ENCODE measurements around the gene TPRN. TPM values are rescaled to one million over a fixed set of nuclear protein-coding genes. Genes with fewer than 3 reads are reported as not detected.

TPRN gene
- total RNA-seq, 4 donors from 2014 or later: 76.2 to 228 (median 117) TPM

DNA sequence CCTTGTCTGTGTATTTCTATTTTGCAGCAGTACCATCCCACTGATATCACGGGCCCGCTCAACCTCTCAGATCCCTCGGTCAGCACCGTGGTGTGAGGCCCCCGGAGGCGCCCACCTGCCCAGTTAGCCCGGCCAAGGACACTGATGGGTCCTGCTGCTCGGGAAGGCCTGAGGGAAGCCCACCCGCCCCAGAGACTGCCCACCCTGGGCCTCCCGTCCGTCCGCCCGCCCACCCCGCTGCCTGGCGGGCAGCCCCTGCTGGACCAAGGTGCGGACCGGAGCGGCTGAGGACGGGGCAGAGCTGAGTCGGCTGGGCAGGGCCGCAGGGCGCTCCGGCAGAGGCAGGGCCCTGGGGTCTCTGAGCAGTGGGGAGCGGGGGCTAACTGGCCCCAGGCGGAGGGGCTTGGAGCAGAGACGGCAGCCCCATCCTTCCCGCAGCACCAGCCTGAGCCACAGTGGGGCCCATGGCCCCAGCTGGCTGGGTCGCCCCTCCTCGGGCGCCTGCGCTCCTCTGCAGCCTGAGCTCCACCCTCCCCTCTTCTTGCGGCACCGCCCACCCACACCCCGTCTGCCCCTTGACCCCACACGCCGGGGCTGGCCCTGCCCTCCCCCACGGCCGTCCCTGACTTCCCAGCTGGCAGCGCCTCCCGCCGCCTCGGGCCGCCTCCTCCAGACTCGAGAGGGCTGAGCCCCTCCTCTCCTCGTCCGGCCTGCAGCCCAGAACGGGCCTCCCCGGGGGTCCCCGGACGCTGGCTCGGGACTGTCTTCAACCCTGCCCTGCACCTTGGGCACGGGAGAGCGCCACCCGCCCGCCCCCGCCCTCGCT lies 32.6 kb downstream of the TPRN start:
- peak overlapping the region in 3 of 4 donors; percentile 30 to 48 (median 46) for H3K4me3 ChIP-seq
- H3K27me3 ChIP-seq: peaks cover 100% of the 10 kb centered on the region
- H3K9me3 ChIP-seq: no peaks in the 10 kb centered on the region
- H3K4me1 ChIP-seq: peaks cover 14 to 41% (median 38%) of the 10 kb centered on the region in 4 donors
- H3K27ac ChIP-seq: peak overlapping the region; percentile 4 to 72 (median 48)
- intact Hi-C loops (cut with DNase I; ENCODE audit: low total_unique reads): no loop called here
- H3K36me3 ChIP-seq: no peaks in the 10 kb centered on the region
- TF ChIP-seq POLR2A (IDR thresholded peaks at IDR 0.05) (peak; percentile 22), POLR2AphosphoS5 (IDR thresholded peaks at IDR 0.05) (no peak), EP300 (IDR thresholded peaks at IDR 0.05; ENCODE audit: low read depth) (no peak)
- DNase-seq: peak; percentile 72
- 6% methylated on average over 26 of the region's 57 CpGs; no CpG with 5 or more reads in 1 of the 2 donors for WGBS, 2 donors (ENCODE audit: low coverage in 1 of 2)
- in situ Hi-C loops (cut with MboI; ENCODE audit: low pct_ligation_motif_present in 1 of 4, low pct_unique_long_range_greater_than_20kb in 1 of 4, low sequenced_read_pairs in 3 of 4): no loop called here

DNA sequence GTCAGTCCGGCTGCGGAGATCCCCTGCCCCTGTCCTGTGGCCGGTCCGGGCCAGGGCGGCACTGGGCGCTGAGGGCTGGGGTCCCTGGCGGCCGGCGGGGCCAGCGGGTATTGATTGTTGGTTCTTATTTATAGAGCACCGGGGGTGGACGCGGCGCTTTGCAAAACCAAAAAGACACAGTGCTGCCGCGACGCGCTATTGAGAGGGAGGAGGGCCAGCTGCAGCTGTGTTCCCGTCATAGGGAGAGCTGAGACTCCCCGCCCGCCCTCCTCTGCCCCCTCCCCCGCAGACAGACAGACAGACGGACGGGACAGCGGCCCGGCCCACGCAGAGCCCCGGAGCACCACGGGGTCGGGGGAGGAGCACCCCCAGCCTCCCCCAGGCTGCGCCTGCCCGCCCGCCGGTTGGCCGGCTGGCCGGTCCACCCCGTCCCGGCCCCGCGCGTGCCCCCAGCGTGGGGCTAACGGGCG lies 33.2 kb downstream of the TPRN start:
- 21% methylated on average over 42 of the region's 44 CpGs; no CpG with 5 or more reads in 1 of the 2 donors for WGBS, 2 donors (ENCODE audit: low coverage in 1 of 2)

DNA sequence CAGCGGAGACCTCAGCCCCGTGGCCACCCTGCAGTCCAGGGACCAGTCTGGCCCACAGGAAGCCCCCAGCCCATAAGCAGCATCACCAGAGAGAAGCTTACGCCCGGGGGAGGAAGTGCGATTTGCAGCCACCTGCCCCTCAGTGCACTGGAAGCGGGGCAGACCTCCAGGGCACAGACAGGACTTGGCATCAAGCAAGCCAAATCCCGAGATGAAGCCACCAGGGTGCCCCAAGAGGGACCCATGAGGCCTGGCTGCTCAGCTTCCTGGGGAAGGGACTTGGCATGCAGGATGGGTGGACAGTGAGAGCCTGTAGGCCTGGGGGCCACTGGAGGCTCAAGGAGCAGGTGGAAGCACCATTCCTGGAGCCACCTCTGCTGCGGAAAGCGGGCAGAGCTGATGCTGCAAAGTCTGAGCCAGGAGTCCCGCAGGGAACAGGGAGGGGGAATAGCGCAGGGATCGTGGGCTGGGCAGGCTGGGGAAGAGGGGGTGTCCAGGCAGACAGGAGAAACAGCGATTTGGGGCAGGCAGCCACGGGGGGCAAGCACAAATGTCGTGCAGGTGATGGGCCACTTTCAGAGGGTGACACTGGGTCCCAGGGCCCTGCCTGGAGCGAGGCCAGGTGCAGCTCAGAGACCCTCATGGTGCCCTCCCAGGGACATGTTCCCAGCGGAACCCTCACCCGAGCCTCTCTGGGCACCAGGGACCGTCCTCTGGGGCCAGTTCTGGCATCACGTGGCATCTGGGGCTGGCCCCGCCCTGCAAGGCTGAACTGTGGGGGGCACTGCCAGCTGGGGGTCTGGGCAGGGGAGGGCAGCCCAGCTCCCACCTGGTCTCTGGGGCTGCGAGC lies 33.9 kb downstream of the TPRN start:
- Histone ChIP-seq H3K36me3 (no peaks in the 10 kb centered on the region), H3K4me3 (no peak overlapping the region), H3K27me3 (peaks cover 100% of the 10 kb centered on the region), H3K9me3 (no peaks in the 10 kb centered on the region), H3K4me1 (peaks cover 19 to 55% (median 50%) of the 10 kb centered on the region in 4 donors), H3K27ac (no peak overlapping the region)
- in situ Hi-C loops (cut with MboI; ENCODE audit: low pct_ligation_motif_present in 1 of 4, low pct_unique_long_range_greater_than_20kb in 1 of 4, low sequenced_read_pairs in 3 of 4): no loop called here
- WGBS, 2 donors (ENCODE audit: low coverage in 1 of 2): 62 to 66% methylated on average over 7 to 20 of the region's 22 CpGs
- no peak for DNase-seq
- TF ChIP-seq POLR2A (IDR thresholded peaks at IDR 0.05) (no peak), POLR2AphosphoS5 (IDR thresholded peaks at IDR 0.05) (no peak), EP300 (IDR thresholded peaks at IDR 0.05; ENCODE audit: low read depth) (no peak)
- TF ChIP-seq, protein P1, sequence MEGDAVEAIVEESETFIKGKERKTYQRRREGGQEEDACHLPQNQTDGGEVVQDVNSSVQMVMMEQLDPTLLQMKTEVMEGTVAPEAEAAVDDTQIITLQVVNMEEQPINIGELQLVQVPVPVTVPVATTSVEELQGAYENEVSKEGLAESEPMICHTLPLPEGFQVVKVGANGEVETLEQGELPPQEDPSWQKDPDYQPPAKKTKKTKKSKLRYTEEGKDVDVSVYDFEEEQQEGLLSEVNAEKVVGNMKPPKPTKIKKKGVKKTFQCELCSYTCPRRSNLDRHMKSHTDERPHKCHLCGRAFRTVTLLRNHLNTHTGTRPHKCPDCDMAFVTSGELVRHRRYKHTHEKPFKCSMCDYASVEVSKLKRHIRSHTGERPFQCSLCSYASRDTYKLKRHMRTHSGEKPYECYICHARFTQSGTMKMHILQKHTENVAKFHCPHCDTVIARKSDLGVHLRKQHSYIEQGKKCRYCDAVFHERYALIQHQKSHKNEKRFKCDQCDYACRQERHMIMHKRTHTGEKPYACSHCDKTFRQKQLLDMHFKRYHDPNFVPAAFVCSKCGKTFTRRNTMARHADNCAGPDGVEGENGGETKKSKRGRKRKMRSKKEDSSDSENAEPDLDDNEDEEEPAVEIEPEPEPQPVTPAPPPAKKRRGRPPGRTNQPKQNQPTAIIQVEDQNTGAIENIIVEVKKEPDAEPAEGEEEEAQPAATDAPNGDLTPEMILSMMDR (IDR thresholded peaks at IDR 0.05): no peak
- intact Hi-C loops (cut with DNase I; ENCODE audit: low total_unique reads): no loop called here

More for the DNA sequence above, 33.2 kb downstream of the TPRN start:
- H3K36me3 ChIP-seq: no peaks in the 10 kb centered on the region
- no peak for DNase-seq
- peaks cover 100% of the 10 kb centered on the region for H3K27me3 ChIP-seq
- in situ Hi-C loops (cut with MboI; ENCODE audit: low pct_ligation_motif_present in 1 of 4, low pct_unique_long_range_greater_than_20kb in 1 of 4, low sequenced_read_pairs in 3 of 4): no loop called here
- peak overlapping the region in 1 of 4 donors; percentile 72 for H3K27ac ChIP-seq
- no peaks in the 10 kb centered on the region for H3K9me3 ChIP-seq
- intact Hi-C loops (cut with DNase I; ENCODE audit: low total_unique reads): no loop called here
- no peak for TF ChIP-seq POLR2A (IDR thresholded peaks at IDR 0.05)
- TF ChIP-seq POLR2AphosphoS5 (IDR thresholded peaks at IDR 0.05): no peak
- TF ChIP-seq, protein P1 (IDR thresholded peaks at IDR 0.05): no peak
- no peak for TF ChIP-seq EP300 (IDR thresholded peaks at IDR 0.05; ENCODE audit: low read depth)
- H3K4me3 ChIP-seq: peak overlapping the region in 3 of 4 donors; percentile 30 to 48 (median 46)
- H3K4me1 ChIP-seq: peaks cover 19 to 48% (median 43%) of the 10 kb centered on the region in 4 donors

DNA sequence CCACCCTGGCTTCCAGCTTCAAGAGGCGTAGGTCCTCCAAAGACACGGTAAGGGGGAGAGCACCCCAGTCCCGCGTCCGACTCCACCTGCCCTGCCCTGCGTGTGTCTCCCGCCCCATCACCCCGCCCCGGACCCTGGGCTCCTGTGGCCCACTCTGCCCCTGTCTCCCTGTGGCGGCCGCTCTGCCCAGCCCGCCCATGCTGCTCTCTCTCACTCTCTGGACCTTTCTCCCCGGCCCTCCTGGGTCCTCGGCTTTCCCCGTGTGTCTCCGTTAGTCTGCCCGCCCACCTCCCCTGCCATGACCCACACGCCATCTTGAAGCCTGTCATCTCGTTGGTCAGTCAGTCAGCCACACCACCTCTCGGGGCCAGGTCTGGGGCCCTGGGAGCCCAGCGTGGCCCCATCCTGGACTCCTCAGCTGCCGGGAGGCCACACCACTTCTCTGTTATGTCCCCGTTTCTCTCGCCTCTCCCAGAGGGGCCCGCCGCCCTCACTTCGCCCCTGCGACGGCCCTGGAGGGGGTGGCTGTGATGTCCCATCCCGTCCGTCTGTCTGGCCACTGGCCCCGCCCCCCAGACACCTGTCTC lies 35.2 kb downstream of the TPRN start:
- TF ChIP-seq, protein P1 (IDR thresholded peaks at IDR 0.05): no peak
- TF ChIP-seq EP300 (IDR thresholded peaks at IDR 0.05; ENCODE audit: low read depth) (no peak), POLR2AphosphoS5 (IDR thresholded peaks at IDR 0.05) (no peak), POLR2A (IDR thresholded peaks at IDR 0.05) (no peak)
- in situ Hi-C loops (cut with MboI; ENCODE audit: low pct_ligation_motif_present in 1 of 4, low pct_unique_long_range_greater_than_20kb in 1 of 4, low sequenced_read_pairs in 3 of 4): no loop called here
- intact Hi-C loops (cut with DNase I; ENCODE audit: low total_unique reads): no loop called here

More for the DNA sequence above, 35.2 kb downstream of the TPRN start:
- no peak overlapping the region for H3K4me3 ChIP-seq
- DNase-seq: no peak
- peaks cover 100% of the 10 kb centered on the region for H3K27me3 ChIP-seq
- H3K9me3 ChIP-seq: no peaks in the 10 kb centered on the region
- 85 to 95% methylated on average over 4 to 32 of the region's 32 CpGs for WGBS, 2 donors (ENCODE audit: low coverage in 1 of 2)
- no peaks in the 10 kb centered on the region for H3K36me3 ChIP-seq
- peaks cover 19 to 52% (median 50%) of the 10 kb centered on the region in 4 donors for H3K4me1 ChIP-seq
- H3K27ac ChIP-seq: no peak overlapping the region

All from transverse colon (tissue), 4 donors.